Effector memory CD4-positive, alpha-beta T cell (primary cell): ENCODE data around the gene PAM.

ENCODE experiments used
- DNase-seq, 3 donors: peaks; one replicate each; pipeline ENCODE4 v3.0.0-alpha.2; 2020
- H3K27ac ChIP-seq: 2 replicates; pipeline ENCODE4 v1.7.0; 2013; ENCODE audit warnings: mild to moderate bottlenecking, low read length, moderate library complexity; ENCODE audit not compliant: insufficient read depth, poor library complexity, severe bottlenecking
- H3K27me3 ChIP-seq: replicated peaks from 2 replicates; pipeline ENCODE4 v1.7.0; 2013; ENCODE audit warnings: mild to moderate bottlenecking, low read length; ENCODE audit not compliant: insufficient read depth, control insufficient read depth, poor library complexity, severe bottlenecking
- H3K36me3 ChIP-seq: 2 replicates; pipeline ENCODE4 v1.7.0; 2013; ENCODE audit warnings: mild to moderate bottlenecking, low read length, moderate library complexity; ENCODE audit not compliant: control insufficient read depth, insufficient read depth
- H3K4me1 ChIP-seq: 2 replicates; pipeline ENCODE4 v1.7.0; 2013; ENCODE audit warnings: low read length, mild to moderate bottlenecking; ENCODE audit not compliant: control insufficient read depth, insufficient read depth, poor library complexity, severe bottlenecking
- H3K4me3 ChIP-seq: 2 replicates; pipeline ENCODE4 v1.7.0; 2013; ENCODE audit warnings: low read length, low read depth, mild to moderate bottlenecking; ENCODE audit not compliant: insufficient read depth, poor library complexity, severe bottlenecking
- H3K9me3 ChIP-seq: 2 replicates; pipeline ENCODE4 v1.7.0; 2013; ENCODE audit warnings: mild to moderate bottlenecking, low read length, moderate library complexity; ENCODE audit not compliant: control insufficient read depth

Gene PAM

GRCh38 chr5:102722931-102723330 is 32.2 kb upstream of the PAM start:
- DNase-seq: no peak
- no peak overlapping the region for H3K27ac ChIP-seq
- H3K4me3 ChIP-seq: no peak overlapping the region
- H3K9me3 ChIP-seq: no peaks in the 10 kb centered on the region
- no peaks in the 10 kb centered on the region for H3K27me3 ChIP-seq
- no peaks in the 10 kb centered on the region for H3K36me3 ChIP-seq
- no peaks in the 10 kb centered on the region for H3K4me1 ChIP-seq

GRCh38 chr5:102731693-102732092 is 23.4 kb upstream of the PAM start:
- Histone ChIP-seq H3K4me3 (no peak overlapping the region), H3K9me3 (no peaks in the 10 kb centered on the region), H3K4me1 (no peaks in the 10 kb centered on the region), H3K27ac (no peak overlapping the region), H3K36me3 (no peaks in the 10 kb centered on the region), H3K27me3 (no peaks in the 10 kb centered on the region)
- DNase-seq: no peak

- Histone ChIP-seq H3K4me1 (no peaks in the 10 kb centered on the region), H3K36me3 (no peaks in the 10 kb centered on the region), H3K27me3 (no peaks in the 10 kb centered on the region), H3K27ac (no peak overlapping the region), H3K9me3 (no peaks in the 10 kb centered on the region), H3K4me3 (no peak overlapping the region)
- no peak for DNase-seq
Observed at GRCh38 chr5:102733534-102733933, 21.6 kb upstream of the PAM start.

- Histone ChIP-seq H3K4me1 (no peaks in the 10 kb centered on the region), H3K36me3 (no peaks in the 10 kb centered on the region), H3K9me3 (no peaks in the 10 kb centered on the region), H3K27me3 (no peaks in the 10 kb centered on the region), H3K27ac (no peak overlapping the region), H3K4me3 (no peak overlapping the region)
- DNase-seq: no peak
Observed at GRCh38 chr5:102737161-102737560, 17.9 kb upstream of the PAM start.

GRCh38 chr5:102737805-102738469 is 17.2 kb upstream of the PAM start:
- no peaks in the 10 kb centered on the region for H3K36me3 ChIP-seq
- no peak overlapping the region for H3K4me3 ChIP-seq
- H3K9me3 ChIP-seq: no peaks in the 10 kb centered on the region
- DNase-seq: no peak
- no peak overlapping the region for H3K27ac ChIP-seq
- no peaks in the 10 kb centered on the region for H3K27me3 ChIP-seq
- no peaks in the 10 kb centered on the region for H3K4me1 ChIP-seq

GRCh38 chr5:102740515-102740914 is 14.6 kb upstream of the PAM start:
- Histone ChIP-seq H3K27ac (no peak overlapping the region), H3K36me3 (no peaks in the 10 kb centered on the region), H3K4me3 (no peak overlapping the region), H3K27me3 (no peaks in the 10 kb centered on the region), H3K4me1 (no peaks in the 10 kb centered on the region), H3K9me3 (no peaks in the 10 kb centered on the region)
- DNase-seq: no peak

- no peak overlapping the region for H3K4me3 ChIP-seq
- no peak overlapping the region for H3K27ac ChIP-seq
- no peak for DNase-seq
- H3K4me1 ChIP-seq: no peaks in the 10 kb centered on the region
- no peaks in the 10 kb centered on the region for H3K36me3 ChIP-seq
- no peaks in the 10 kb centered on the region for H3K9me3 ChIP-seq
- H3K27me3 ChIP-seq: no peaks in the 10 kb centered on the region
Observed at GRCh38 chr5:102742215-102742614, 12.9 kb upstream of the PAM start.

- DNase-seq: no peak
- no peak overlapping the region for H3K4me3 ChIP-seq
- no peaks in the 10 kb centered on the region for H3K27me3 ChIP-seq
- H3K36me3 ChIP-seq: no peaks in the 10 kb centered on the region
- H3K4me1 ChIP-seq: no peaks in the 10 kb centered on the region
- no peaks in the 10 kb centered on the region for H3K9me3 ChIP-seq
- H3K27ac ChIP-seq: no peak overlapping the region
Observed at GRCh38 chr5:102743900-102744299, 11.2 kb upstream of the PAM start.

GRCh38 chr5:102747386-102748166 is 7.5 kb upstream of the PAM start:
- Histone ChIP-seq H3K4me3 (no peak overlapping the region), H3K27ac (no peak overlapping the region), H3K36me3 (no peaks in the 10 kb centered on the region), H3K4me1 (no peaks in the 10 kb centered on the region), H3K9me3 (no peaks in the 10 kb centered on the region), H3K27me3 (peaks cover 3% of the 10 kb centered on the region)
- no peak for DNase-seq

GRCh38 chr5:102749416-102750030 is 5.6 kb upstream of the PAM start:
- peaks cover 9% of the 10 kb centered on the region for H3K4me1 ChIP-seq
- H3K36me3 ChIP-seq: no peaks in the 10 kb centered on the region
- DNase-seq: no peak
- no peaks in the 10 kb centered on the region for H3K9me3 ChIP-seq
- H3K27me3 ChIP-seq: peaks cover 3% of the 10 kb centered on the region
- H3K4me3 ChIP-seq: no peak overlapping the region
- no peak overlapping the region for H3K27ac ChIP-seq
